Measurements from ENCODE around the gene VAPB. TPM values are rescaled to one million over a fixed set of nuclear protein-coding genes. Genes with fewer than 3 reads are reported as not detected.
"Not testable (repeated sequence)": the region's sequence is repeated elsewhere in the genome, so short reads cannot be mapped to it uniquely, and the experiment has no call there.

Gene VAPB
- total RNA-seq, 4 donors from 2014 or later: 10.9 to 20.4 (median 17.9) TPM

DNA sequence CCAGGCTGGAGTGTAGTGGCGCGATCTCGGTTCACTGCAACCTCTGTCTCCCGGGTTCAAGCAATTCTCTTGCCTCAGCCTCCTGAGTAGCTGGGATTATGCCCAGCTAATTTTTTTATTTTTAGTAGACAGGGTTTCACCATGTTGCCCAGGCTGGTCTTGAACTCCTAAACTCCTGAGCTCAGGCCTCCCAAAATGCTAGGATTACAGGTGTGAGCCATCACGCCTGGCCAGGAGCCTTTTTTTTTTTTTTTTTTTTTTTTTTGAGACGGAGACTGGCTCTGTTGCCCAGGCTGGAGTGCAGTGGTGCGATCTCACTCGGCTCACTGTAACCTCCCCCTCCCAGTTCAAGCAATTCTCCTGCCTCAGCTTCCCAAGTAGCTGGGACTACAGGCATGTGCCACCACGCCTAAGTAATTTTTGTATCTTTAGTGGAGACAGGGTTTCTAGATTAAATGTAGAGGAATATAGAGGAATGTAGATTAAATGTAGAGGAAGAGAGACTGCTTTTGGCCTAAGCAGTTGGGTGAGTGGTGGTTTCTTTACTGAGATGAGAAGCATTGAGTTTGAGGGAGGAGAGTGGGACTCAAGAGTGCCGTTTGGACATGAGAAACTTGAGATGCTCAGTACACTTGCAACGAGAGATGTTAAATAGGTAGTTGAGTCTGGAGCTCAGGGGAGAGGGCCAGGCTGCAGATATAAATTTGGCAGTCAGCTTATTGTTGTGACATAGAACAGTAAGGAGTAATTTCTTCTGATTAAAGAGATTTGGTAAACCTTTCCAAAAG is 16.7 kb downstream of the VAPB start:
- Histone ChIP-seq H3K27ac (no peak overlapping the region), H3K36me3 (no peaks in the 10 kb centered on the region), H3K4me1 (peaks cover 59% of the 10 kb centered on the region), H3K9me3 (no peaks in the 10 kb centered on the region), H3K27me3 (no peaks in the 10 kb centered on the region), H3K4me3 (no peak overlapping the region)
- 82% methylated on average over 11 of the region's 11 CpGs for WGBS
- TF ChIP-seq EP300 (IDR thresholded peaks at IDR 0.05): no peak
- DNase-seq (ENCODE audit: low spot score in 2 of 2): no peak

DNA sequence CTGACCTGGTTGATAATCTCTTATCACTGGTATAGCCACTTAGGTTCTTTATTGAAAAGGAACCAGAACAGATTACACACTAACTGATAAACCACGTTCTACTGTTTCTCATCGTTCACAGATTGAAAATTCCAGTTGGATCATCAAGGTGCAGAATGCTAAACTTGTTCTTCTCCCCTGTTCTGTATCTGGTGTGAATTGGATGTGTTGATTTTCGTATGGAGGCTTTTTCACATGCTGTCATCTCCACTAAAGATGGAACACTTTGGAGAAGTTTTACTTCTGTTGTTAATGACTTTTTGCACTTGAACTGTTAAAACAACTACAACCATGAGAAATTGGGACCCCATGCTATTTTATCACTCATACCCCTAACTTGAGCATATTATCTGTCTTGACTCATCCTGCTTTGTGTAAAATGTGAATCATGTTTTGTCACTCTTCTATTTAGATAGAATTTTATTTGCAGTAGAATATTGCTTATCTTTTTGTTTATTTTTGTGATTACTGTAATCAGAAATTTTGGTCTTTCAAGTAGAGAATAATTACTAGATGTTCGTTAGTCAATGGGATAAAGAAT is 17.5 kb downstream of the VAPB start:
- Histone ChIP-seq H3K27ac (no peak overlapping the region), H3K9me3 (no peaks in the 10 kb centered on the region), H3K4me1 (peaks cover 51% of the 10 kb centered on the region), H3K27me3 (no peaks in the 10 kb centered on the region), H3K36me3 (no peaks in the 10 kb centered on the region), H3K4me3 (no peak overlapping the region)
- WGBS: 62% methylated on average over 4 of the region's 4 CpGs
- TF ChIP-seq EP300 (IDR thresholded peaks at IDR 0.05): no peak
- no peak for TF ChIP-seq POLR2A (IDR thresholded peaks at IDR 0.05)
- DNase-seq (ENCODE audit: low spot score in 2 of 2): no peak

DNA sequence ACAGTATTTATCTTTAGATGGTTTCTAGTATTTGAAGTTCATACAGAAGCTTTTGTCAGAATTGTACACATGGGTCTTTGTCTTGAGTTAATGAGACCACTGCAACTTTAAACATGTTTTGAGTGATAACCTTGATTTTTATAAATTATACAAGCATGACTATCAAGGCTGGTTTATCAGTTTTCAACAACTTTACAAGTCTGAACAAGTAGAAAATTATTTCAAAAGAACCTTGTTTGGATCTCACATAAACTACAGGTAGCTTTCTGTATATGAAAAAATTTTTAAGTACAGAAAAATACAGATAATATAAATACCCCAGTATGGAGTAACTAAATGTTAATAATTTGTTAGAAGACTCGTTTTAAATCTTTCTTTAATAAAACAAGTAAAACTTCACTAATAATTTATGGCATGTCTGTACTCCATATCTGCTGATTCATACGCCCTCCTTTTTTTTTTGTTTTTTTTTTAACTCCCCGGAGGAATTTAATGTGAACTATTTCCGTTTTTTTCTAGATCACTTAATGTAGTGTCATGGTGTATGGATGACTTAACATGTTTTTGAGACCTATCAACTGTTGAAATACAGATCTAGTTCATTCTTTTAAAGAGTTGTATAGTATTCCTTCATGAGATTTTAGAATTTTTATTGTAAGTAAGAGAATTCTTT is 18.3 kb downstream of the VAPB start:
- no peaks in the 10 kb centered on the region for H3K36me3 ChIP-seq
- H3K27ac ChIP-seq: no peak overlapping the region
- H3K9me3 ChIP-seq: no peaks in the 10 kb centered on the region
- H3K4me3 ChIP-seq: no peak overlapping the region
- TF ChIP-seq EP300 (IDR thresholded peaks at IDR 0.05) (no peak), POLR2AphosphoS5 (IDR thresholded peaks at IDR 0.05) (no peak), POLR2A (IDR thresholded peaks at IDR 0.05) (no peak)
- TF ChIP-seq, protein P1, sequence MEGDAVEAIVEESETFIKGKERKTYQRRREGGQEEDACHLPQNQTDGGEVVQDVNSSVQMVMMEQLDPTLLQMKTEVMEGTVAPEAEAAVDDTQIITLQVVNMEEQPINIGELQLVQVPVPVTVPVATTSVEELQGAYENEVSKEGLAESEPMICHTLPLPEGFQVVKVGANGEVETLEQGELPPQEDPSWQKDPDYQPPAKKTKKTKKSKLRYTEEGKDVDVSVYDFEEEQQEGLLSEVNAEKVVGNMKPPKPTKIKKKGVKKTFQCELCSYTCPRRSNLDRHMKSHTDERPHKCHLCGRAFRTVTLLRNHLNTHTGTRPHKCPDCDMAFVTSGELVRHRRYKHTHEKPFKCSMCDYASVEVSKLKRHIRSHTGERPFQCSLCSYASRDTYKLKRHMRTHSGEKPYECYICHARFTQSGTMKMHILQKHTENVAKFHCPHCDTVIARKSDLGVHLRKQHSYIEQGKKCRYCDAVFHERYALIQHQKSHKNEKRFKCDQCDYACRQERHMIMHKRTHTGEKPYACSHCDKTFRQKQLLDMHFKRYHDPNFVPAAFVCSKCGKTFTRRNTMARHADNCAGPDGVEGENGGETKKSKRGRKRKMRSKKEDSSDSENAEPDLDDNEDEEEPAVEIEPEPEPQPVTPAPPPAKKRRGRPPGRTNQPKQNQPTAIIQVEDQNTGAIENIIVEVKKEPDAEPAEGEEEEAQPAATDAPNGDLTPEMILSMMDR (IDR thresholded peaks at IDR 0.05): no peak
- peaks cover 43% of the 10 kb centered on the region for H3K4me1 ChIP-seq
- WGBS: 22% methylated on average over 4 of the region's 4 CpGs
- DNase-seq (ENCODE audit: low spot score in 2 of 2): no peak
- H3K27me3 ChIP-seq: no peaks in the 10 kb centered on the region

DNA sequence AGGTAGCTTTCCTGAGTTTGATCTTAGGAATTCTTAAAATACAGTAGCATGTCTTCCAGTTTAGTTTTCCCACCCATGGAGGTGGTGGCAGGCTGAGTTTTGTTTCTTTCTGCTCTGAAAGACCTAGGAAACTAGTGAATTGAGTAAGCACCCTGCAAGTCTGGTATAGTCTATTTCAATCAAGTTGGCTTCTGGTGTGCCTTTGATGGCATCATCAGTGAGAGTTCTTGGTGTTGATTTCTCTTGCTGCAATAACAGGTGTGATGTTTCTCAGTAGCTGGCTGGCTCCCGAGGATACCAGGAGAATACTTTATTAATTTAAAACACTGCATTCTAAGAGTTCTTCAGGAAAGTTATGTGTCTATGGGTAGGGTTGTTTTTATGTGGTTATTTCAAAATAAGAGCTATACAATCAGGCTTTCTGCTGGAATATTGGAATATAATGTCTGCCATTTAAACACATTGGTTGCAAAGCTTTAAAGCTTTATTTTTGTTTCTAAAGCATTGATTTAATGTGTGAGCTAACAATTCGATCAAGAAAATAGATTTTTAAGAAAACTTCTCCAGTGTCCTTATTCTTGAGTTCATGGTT is 19.0 kb downstream of the VAPB start:
- no peak overlapping the region for H3K4me3 ChIP-seq
- H3K27me3 ChIP-seq: no peaks in the 10 kb centered on the region
- H3K36me3 ChIP-seq: no peaks in the 10 kb centered on the region
- H3K4me1 ChIP-seq: peaks cover 42% of the 10 kb centered on the region
- peak overlapping the region; percentile 20 for H3K27ac ChIP-seq
- no peak for TF ChIP-seq POLR2A (IDR thresholded peaks at IDR 0.05)
- no peak for TF ChIP-seq EP300 (IDR thresholded peaks at IDR 0.05)
- TF ChIP-seq, protein P1 (IDR thresholded peaks at IDR 0.05): no peak
- no peak for TF ChIP-seq POLR2AphosphoS5 (IDR thresholded peaks at IDR 0.05)
- 54% methylated on average over 2 of the region's 2 CpGs for WGBS
- H3K9me3 ChIP-seq: no peaks in the 10 kb centered on the region
- DNase-seq (ENCODE audit: low spot score in 2 of 2): no peak

DNA sequence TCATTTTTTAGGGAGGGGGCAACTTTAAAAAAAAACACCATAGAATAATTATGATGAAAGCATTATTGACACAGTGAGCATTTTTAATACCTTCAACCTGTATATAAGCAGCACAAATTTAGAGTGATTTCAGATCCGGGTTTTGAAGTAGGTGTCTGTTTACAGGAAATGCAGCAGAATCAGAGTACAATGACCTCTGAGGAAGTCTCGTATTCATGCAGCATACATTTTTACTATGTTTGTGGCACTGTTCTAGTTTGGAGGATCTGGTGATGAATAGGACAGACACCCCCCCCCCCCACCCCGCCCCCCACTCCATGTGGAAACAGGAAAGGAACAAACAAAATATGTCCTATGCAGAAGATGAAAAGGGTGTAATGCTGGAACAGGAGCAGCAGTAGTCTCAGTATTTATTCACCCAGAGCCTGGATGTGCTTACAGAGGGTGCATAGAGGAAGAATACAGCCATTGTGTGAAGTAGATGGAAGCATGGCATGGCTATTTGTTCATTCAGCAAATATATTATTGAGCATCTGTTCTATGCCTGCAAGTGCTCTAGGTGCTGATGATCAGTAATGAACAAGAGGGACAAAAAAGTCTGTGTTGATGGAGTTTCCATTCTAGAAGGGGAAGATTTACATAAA is 19.7 kb downstream of the VAPB start:
- WGBS: 56% methylated on average over 3 of the region's 3 CpGs
- TF ChIP-seq EP300 (IDR thresholded peaks at IDR 0.05) (no peak), POLR2AphosphoS5 (IDR thresholded peaks at IDR 0.05) (no peak)
- Histone ChIP-seq H3K27me3 (no peaks in the 10 kb centered on the region), H3K9me3 (no peaks in the 10 kb centered on the region), H3K27ac (no peak overlapping the region), H3K4me3 (no peak overlapping the region), H3K4me1 (peaks cover 42% of the 10 kb centered on the region), H3K36me3 (no peaks in the 10 kb centered on the region)
- no peak for DNase-seq (ENCODE audit: low spot score in 2 of 2)

DNA sequence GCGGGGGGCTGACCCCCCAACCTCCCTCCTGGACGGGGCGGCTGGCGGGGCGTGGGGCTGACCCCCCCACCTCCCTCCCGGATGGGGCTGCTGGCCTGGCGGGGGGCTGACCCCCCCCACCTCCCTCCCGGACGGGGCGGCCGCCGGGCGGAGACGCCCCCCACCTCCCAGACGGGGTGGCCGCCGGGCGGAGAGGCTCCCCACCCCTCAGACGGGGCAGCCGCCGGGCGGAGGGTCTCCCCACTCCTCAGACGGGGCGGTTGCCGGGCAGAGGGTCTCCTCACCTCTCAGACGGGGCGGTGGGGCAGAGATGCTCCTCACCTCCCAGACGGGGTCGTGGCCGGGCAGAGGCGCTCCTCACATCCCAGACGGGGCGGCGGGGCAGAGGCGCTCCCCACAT is 25.2 kb downstream of the VAPB start:
- H3K36me3 ChIP-seq; H3K4me3 ChIP-seq; H3K27ac ChIP-seq; H3K9me3 ChIP-seq; DNase-seq (ENCODE audit: low spot score in 2 of 2); H3K27me3 ChIP-seq: not testable (repeated sequence)
- H3K4me1 ChIP-seq: peaks cover 16% of the 10 kb centered on the region
- no CpG with 5 or more reads among the region's 35 CpGs for WGBS

DNA sequence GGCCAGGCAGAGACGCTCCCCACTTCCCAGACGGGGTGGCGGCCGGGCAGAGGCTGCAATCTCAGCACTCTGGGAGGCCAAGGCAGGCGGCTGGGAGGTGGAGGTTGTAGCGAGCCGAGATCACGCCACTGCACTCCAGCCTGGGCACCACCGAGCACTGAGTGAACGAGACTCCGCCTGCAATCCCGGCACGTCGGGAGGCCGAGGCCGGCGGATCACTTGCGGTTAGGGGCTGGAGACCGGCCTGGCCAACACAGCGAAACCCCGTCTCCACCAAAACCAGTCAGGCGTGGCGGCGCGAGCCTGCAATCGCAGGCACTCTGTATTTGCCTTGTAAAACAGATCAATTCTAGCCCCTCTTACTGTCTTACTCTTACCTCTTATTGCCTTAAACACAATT is 25.8 kb downstream of the VAPB start:
- H3K4me1 ChIP-seq: peaks cover 13% of the 10 kb centered on the region
- not testable (repeated sequence) for DNase-seq (ENCODE audit: low spot score in 2 of 2); H3K36me3 ChIP-seq; H3K27me3 ChIP-seq; H3K4me3 ChIP-seq; H3K9me3 ChIP-seq; H3K27ac ChIP-seq
- 98% methylated on average over 22 of the region's 26 CpGs for whole genome bisulfite sequencing
